KMS-11 (cell line): ENCODE data around the gene SSRP1.

Source experiments
- H2AFZ ChIP-seq: fragments of 200-600 bp; sonication (generic); 2 replicates; pipeline ENCODE4 v1.6.1; 2016; ENCODE audit warnings: antibody characterized with exemption, mixed run types, low read depth
- H3K27ac ChIP-seq: fragments of 200-600 bp; sonication (generic); 2 replicates; pipeline ENCODE4 v1.6.1; 2016; ENCODE audit warnings: mild to moderate bottlenecking, mixed run types
- H3K27me3 ChIP-seq: fragments of 200-600 bp; sonication (generic); 2 replicates; pipeline ENCODE4 v1.6.1; 2017; ENCODE audit warnings: mild to moderate bottlenecking, low read depth, mixed run types, moderate library complexity; ENCODE audit not compliant: insufficient read depth
- H3K36me3 ChIP-seq: fragments of 200-600 bp; sonication (generic); 2 replicates; pipeline ENCODE4 v1.6.1; 2017; ENCODE audit warnings: mild to moderate bottlenecking, mixed run types; ENCODE audit not compliant: insufficient read depth
- H3K4me1 ChIP-seq: fragments of 200-600 bp; sonication (generic); 2 replicates; pipeline ENCODE4 v1.6.1; 2016; ENCODE audit warnings: mild to moderate bottlenecking, low read depth, mixed run types; ENCODE audit not compliant: poor library complexity, severe bottlenecking
- H3K4me2 ChIP-seq: fragments of 200-600 bp; sonication (generic); 2 replicates; pipeline ENCODE4 v1.7.0; 2016; ENCODE audit warnings: mild to moderate bottlenecking, mixed run types
- H3K4me3 ChIP-seq: fragments of 200-600 bp; sonication (generic); IDR thresholded peaks from 2 replicates; pipeline ENCODE4 v1.6.1; 2017; ENCODE audit warnings: low read depth, low read length, mixed read lengths; ENCODE audit not compliant: insufficient read depth
- H3K79me2 ChIP-seq: fragments of 200-600 bp; sonication (generic); 2 replicates; pipeline ENCODE4 v1.6.1; 2016; ENCODE audit warnings: low read depth, mixed run types; ENCODE audit not compliant: insufficient read depth
- H3K9ac ChIP-seq: fragments of 200-600 bp; sonication (generic); 2 replicates; pipeline ENCODE4 v1.6.1; 2016; ENCODE audit warnings: mild to moderate bottlenecking, mixed run types
- H4K20me1 ChIP-seq: fragments of 200-600 bp; sonication (generic); 2 replicates; pipeline ENCODE4 v1.6.1; 2016; ENCODE audit warnings: mild to moderate bottlenecking, mixed run types; ENCODE audit not compliant: insufficient read depth
- TF ChIP-seq, protein P1 (sequence below): fragments of 200-600 bp; sonication (generic); conservative IDR thresholded peaks from 2 replicates; pipeline ENCODE4 v1.6.1; 2017; ENCODE audit warnings: low read depth, mild to moderate bottlenecking, antibody characterized with exemption, low read length, moderate library complexity, mixed read lengths

Gene SSRP1

DNA sequence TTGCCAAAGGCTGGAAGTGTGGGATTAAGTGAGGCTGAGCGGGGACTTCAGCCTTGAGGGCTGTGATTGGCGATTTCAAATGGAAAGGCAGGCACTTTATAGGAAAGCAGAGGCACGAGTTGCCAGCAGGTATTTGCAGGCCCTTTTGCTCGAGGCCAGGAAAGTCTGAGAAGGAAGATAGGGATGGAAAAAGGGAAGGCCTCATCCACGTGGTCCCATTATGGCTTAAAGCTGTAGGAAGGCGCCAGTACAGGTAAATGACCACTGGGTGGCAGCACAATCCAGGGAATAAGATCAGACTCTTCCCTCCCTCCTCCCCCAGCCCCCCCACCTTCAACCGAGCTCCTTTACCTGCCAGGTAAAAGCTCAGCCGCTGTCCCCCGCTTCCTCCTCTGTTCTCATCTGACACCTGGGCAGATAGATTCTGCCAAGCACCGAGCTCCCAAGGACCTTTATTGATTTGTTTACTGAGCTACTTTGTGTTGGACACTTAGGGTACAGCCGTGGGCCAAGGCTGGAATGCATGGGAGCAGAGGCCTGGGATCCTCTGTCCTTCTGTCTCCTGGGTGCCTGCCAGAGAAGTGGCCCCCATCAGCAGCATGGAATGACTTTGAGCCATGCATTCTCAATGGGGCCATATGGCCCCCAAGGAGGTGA is 10.0 kb upstream of the SSRP1 start:
- peak overlapping the region; percentile 26; the same call in 1 of the 2 replicates for H3K4me2 ChIP-seq
- H3K79me2 ChIP-seq = no peaks in the 10 kb centered on the region
- H3K27me3 ChIP-seq = no peaks in the 10 kb centered on the region
- no peaks in the 10 kb centered on the region for H3K4me1 ChIP-seq
- no peak overlapping the region for H3K27ac ChIP-seq
- no peak overlapping the region for H3K4me3 ChIP-seq
- H2AFZ ChIP-seq = peak overlapping the region; percentile 96
- H3K9ac ChIP-seq = no peak overlapping the region
- no peaks in the 10 kb centered on the region for H4K20me1 ChIP-seq
- TF ChIP-seq, protein P1, sequence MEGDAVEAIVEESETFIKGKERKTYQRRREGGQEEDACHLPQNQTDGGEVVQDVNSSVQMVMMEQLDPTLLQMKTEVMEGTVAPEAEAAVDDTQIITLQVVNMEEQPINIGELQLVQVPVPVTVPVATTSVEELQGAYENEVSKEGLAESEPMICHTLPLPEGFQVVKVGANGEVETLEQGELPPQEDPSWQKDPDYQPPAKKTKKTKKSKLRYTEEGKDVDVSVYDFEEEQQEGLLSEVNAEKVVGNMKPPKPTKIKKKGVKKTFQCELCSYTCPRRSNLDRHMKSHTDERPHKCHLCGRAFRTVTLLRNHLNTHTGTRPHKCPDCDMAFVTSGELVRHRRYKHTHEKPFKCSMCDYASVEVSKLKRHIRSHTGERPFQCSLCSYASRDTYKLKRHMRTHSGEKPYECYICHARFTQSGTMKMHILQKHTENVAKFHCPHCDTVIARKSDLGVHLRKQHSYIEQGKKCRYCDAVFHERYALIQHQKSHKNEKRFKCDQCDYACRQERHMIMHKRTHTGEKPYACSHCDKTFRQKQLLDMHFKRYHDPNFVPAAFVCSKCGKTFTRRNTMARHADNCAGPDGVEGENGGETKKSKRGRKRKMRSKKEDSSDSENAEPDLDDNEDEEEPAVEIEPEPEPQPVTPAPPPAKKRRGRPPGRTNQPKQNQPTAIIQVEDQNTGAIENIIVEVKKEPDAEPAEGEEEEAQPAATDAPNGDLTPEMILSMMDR = peak; percentile 69
- no peaks in the 10 kb centered on the region for H3K36me3 ChIP-seq

DNA sequence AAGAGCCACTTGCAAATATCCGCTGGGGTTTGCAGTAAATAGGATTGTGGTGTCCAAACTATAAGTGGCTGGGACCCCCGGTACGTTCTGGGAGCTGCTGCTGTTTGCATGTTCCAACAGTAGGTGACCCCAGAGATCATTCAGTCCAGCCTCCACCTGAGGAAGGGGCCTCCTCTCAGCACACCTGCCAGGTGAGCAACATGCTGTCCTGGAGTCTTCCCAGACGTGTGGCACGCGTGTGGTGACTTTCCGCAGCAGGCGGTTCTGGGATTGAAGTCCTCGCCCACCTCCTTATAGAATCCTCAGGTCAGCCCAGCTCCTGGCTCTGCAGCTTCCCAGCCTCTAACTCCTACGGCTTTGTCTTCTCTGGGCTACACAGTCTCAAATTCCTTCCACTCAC is 9.1 kb upstream of the SSRP1 start:
- TF ChIP-seq, protein P1 = no peak
- Histone ChIP-seq H3K4me2 (no peak overlapping the region), H3K4me3 (no peak overlapping the region), H3K79me2 (no peaks in the 10 kb centered on the region), H3K27ac (no peak overlapping the region), H4K20me1 (no peaks in the 10 kb centered on the region), H3K27me3 (no peaks in the 10 kb centered on the region), H3K4me1 (no peaks in the 10 kb centered on the region), H2AFZ (peak overlapping the region; percentile 96), H3K9ac (no peak overlapping the region), H3K36me3 (no peaks in the 10 kb centered on the region)

DNA sequence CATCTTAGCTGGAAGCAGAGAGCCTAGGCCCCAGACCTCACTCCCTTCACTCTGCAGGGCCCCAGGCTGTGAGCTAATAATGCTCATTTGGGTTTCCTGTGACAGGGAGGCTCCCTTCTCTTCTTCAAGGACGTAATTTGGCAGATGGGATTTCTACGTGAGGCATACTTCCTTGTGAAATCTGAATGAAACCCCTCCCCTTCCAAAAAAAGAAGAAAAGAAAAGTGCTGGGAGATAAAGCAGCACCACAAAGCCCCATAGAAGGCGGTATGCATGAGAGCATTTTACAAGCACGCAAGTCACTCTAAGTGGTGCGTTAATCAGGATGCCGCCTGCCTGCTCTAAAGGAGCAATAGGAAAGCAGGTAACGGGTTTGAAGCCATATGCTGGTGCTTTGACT is 8.1 kb upstream of the SSRP1 start:
- Histone ChIP-seq H3K4me3 (no peak overlapping the region), H3K4me2 (no peak overlapping the region), H3K4me1 (no peaks in the 10 kb centered on the region), H3K36me3 (no peaks in the 10 kb centered on the region), H3K9ac (no peak overlapping the region), H3K27ac (no peak overlapping the region), H4K20me1 (no peaks in the 10 kb centered on the region), H3K27me3 (no peaks in the 10 kb centered on the region), H2AFZ (no peak overlapping the region), H3K79me2 (no peaks in the 10 kb centered on the region)
- TF ChIP-seq, protein P1 = no peak

DNA sequence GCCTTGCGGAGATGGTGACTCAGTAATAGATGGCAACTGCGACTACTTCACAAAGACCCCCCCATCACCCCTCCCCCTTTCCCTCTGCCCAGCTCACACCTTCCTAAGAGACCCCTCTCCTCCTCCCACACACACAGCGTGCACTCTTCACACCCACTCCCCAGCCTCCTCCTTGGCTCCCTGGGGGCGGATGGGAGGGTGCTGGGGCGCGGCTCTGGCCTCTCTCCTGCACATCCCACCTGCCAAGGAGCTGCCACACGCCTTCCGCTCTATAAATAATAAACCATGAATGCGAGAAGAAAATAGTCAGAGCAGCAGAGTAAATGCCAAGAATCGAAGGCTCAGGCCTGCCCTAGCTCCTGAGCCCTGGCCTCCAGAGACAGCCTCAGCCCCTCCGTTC is 7.0 kb upstream of the SSRP1 start:
- TF ChIP-seq, protein P1 = no peak
- Histone ChIP-seq H3K4me2 (no peak overlapping the region), H3K27ac (no peak overlapping the region), H3K79me2 (no peaks in the 10 kb centered on the region), H3K9ac (no peak overlapping the region), H4K20me1 (no peaks in the 10 kb centered on the region), H3K4me3 (no peak overlapping the region), H3K4me1 (no peaks in the 10 kb centered on the region), H3K27me3 (no peaks in the 10 kb centered on the region), H3K36me3 (no peaks in the 10 kb centered on the region), H2AFZ (no peak overlapping the region)
